GM19324 (cell line): ENCODE measurements around the gene SSC5D.

Experiments
- ATAC-seq: cut with Tn5 transposase; IDR thresholded peaks from one replicate; pipeline ENCODE4 v1.9.1; 2021; ENCODE audit warnings: mild to moderate bottlenecking, moderate library complexity; ENCODE audit not compliant: unreplicated experiment, low FRiP score

The SSC5D gene

GRCh38 chr19:55552206-55552605 lies 64.0 kb downstream of the SSC5D start:
- no peak for ATAC-seq

GRCh38 chr19:55552620-55553019 lies 64.4 kb downstream of the SSC5D start:
- ATAC-seq: no peak

GRCh38 chr19:55553217-55554182 lies 65.3 kb downstream of the SSC5D start:
- no peak for ATAC-seq

- no peak for ATAC-seq
Measured at GRCh38 chr19:55554302-55554701, 66.1 kb downstream of the SSC5D start.

- ATAC-seq: no peak
Measured at GRCh38 chr19:55554741-55555152, 66.5 kb downstream of the SSC5D start.

GRCh38 chr19:55559684-55560083 lies 71.4 kb downstream of the SSC5D start:
- ATAC-seq: no peak

- no peak for ATAC-seq
Measured at GRCh38 chr19:55563261-55563690, 75.0 kb downstream of the SSC5D start.

- no peak for ATAC-seq
Measured at GRCh38 chr19:55566823-55567222, 78.6 kb downstream of the SSC5D start.

GRCh38 chr19:55567708-55568328 lies 79.6 kb downstream of the SSC5D start:
- no peak for ATAC-seq
